ENCODE data around the gene OAF. TPM values are rescaled to one million over a fixed set of nuclear protein-coding genes. Genes with fewer than 3 reads are reported as not detected.

OAF gene
- total RNA-seq, 1 experiment from 2014 or later, result 32.3 TPM

DNA sequence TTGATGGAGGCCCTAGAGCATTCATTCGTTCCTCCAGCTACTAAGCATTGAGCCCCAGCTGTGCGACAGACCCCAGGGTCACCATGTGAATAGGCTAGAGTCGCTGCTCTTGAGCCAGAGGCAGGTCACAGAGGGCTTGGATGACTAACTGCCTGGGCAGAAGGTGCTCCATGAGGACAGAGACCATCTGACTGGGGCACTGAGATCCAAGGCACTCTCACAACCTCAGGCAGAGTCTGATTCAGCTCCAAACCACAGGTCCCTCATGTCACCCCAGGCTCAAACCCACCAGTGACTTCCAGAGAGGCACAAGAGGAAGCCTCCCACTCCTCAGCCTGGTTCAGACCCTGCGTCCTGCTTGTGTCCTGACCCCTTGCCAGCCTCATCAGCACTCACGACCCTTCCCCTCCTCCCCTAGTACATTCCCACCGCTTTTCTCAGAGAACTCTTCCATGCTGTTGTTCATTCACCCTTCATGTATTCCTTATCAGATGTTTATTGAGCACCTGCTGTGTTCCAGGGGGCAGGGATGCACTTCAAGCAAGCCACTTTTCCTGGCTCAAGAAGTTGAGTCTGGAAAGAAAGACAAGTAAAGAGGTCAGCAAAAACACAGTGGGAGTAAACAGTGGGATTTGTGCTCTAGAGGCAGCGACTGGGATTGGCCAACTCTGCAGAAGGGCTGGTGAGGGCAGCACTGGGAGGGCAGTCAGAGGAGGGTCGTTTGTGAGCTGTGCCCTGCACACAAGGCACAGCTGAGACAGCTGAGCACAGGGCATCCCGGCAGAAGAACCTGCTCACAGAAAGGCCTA, 9.3 kb downstream of the OAF start:
- RAD21 ChIA-PET (ENCODE audit: low non-redundant PET in 1 of 2, low total read pairs in 2 of 2, uncharacterized antibody in 2 of 2, unreplicated experiment in 2 of 2), result no interaction called here
- intact Hi-C loops (cut with micrococcal nuclease), result no loop called here
- H3K4me2 ChIP-seq (ENCODE audit: low read length), result no peak overlapping the region

More for the DNA sequence above, 9.3 kb downstream of the OAF start:
- POLR2A ChIA-PET, result no interaction called here
- Histone ChIP-seq H3K27me3 (ENCODE audit: insufficient read depth, low read length) (no peaks in the 10 kb centered on the region), H3K4me3 (replicated peaks in 1 of 2; ENCODE audit: low read depth in 1 of 2, low read length in 2 of 2) (no peak overlapping the region), H3K4me1 (ENCODE audit: control insufficient read depth in 1 of 2, insufficient read depth in 2 of 2, low read length in 2 of 2) (peaks cover 2 to 7% of the 10 kb centered on the region in 2 experiments; a peak in 2 of 4 replicates), H3K27ac (ENCODE audit: low read depth, low read length) (no peak overlapping the region), H4K20me1 (ENCODE audit: insufficient read depth) (no peaks in the 10 kb centered on the region), H3K9ac (ENCODE audit: low read length) (no peak overlapping the region), H3K9me3 (ENCODE audit: control insufficient read depth in 1 of 2, insufficient read depth in 1 of 2, low read depth in 1 of 2, low read length in 2 of 2) (no peaks in the 10 kb centered on the region), H3K36me3 (ENCODE audit: control insufficient read depth in 1 of 2, insufficient read depth in 2 of 2, low read length in 2 of 2) (no peaks in the 10 kb centered on the region), H3K9me2 (ENCODE audit: insufficient read depth) (no peaks in the 10 kb centered on the region), H2AFZ (ENCODE audit: low read depth, low read length, poor library complexity, severe bottlenecking) (no peak overlapping the region), H3K79me2 (ENCODE audit: insufficient read depth, low read length) (no peaks in the 10 kb centered on the region)
- CTCF ChIA-PET, result no interaction called here
- TF ChIP-seq SRF (IDR thresholded peaks at IDR 0.05; ENCODE audit: low read depth), result no peak
- no peak for TF ChIP-seq YY1 (IDR thresholded peaks at IDR 0.05; ENCODE audit: extremely low read depth, insufficient replicate concordance, low read depth, low read length)
- TF ChIP-seq, protein P1, sequence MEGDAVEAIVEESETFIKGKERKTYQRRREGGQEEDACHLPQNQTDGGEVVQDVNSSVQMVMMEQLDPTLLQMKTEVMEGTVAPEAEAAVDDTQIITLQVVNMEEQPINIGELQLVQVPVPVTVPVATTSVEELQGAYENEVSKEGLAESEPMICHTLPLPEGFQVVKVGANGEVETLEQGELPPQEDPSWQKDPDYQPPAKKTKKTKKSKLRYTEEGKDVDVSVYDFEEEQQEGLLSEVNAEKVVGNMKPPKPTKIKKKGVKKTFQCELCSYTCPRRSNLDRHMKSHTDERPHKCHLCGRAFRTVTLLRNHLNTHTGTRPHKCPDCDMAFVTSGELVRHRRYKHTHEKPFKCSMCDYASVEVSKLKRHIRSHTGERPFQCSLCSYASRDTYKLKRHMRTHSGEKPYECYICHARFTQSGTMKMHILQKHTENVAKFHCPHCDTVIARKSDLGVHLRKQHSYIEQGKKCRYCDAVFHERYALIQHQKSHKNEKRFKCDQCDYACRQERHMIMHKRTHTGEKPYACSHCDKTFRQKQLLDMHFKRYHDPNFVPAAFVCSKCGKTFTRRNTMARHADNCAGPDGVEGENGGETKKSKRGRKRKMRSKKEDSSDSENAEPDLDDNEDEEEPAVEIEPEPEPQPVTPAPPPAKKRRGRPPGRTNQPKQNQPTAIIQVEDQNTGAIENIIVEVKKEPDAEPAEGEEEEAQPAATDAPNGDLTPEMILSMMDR (IDR thresholded peaks at IDR 0.05 in 2 of 3, conservative IDR thresholded peaks at IDR 0.05 in 1 of 3; ENCODE audit: borderline replicate concordance in 1 of 3, insufficient read depth in 1 of 3, low read depth in 2 of 3, low read length in 2 of 3), result no peak
- TF ChIP-seq FOSL1 (IDR thresholded peaks at IDR 0.05; ENCODE audit: low read depth), result no peak
- TF ChIP-seq TCF7L2 (IDR thresholded peaks at IDR 0.05; ENCODE audit: borderline replicate concordance, extremely low read depth, insufficient read depth, insufficient read length), result no peak
- no peak for TF ChIP-seq SIN3A (IDR thresholded peaks at IDR 0.05; ENCODE audit: low read depth)
- TF ChIP-seq ATF3 (IDR thresholded peaks at IDR 0.05), result no peak
- no peak for TF ChIP-seq ZNF274 (IDR thresholded peaks at IDR 0.05; ENCODE audit: low read depth, low read length)
- TF ChIP-seq, protein P2, sequence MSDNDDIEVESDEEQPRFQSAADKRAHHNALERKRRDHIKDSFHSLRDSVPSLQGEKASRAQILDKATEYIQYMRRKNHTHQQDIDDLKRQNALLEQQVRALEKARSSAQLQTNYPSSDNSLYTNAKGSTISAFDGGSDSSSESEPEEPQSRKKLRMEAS (IDR thresholded peaks at IDR 0.05), result no peak
- TF ChIP-seq SP1 (IDR thresholded peaks at IDR 0.05; ENCODE audit: low read depth), result no peak
- TF ChIP-seq EZH2phosphoT487 (IDR thresholded peaks at IDR 0.05; ENCODE audit: borderline replicate concordance), result no peak
- no peak for TF ChIP-seq EZH2 (IDR thresholded peaks at IDR 0.05)
- TF ChIP-seq ZFX (IDR thresholded peaks at IDR 0.05), result no peak
- no peak for TF ChIP-seq POLR2AphosphoS5 (IDR thresholded peaks at IDR 0.05; ENCODE audit: low read depth, low read length)
- no peak for TF ChIP-seq CBX3 (IDR thresholded peaks at IDR 0.05; ENCODE audit: low read depth)
- no peak for TF ChIP-seq CEBPB (IDR thresholded peaks at IDR 0.05; ENCODE audit: low read depth)
- DNase-seq (ENCODE audit: low read depth, low spot score) (no peak), ATAC-seq (no peak)
- BruUV-seq (replicated peaks), result no TSS peak

Data from HCT116 (cell line).